HCT116 (cell line): ENCODE results near the gene ABHD10. TPM values are rescaled to one million over a fixed set of nuclear protein-coding genes. Genes with fewer than 3 reads are reported as not detected.

Experiments used
- ATAC-seq: fragments of 200-7000 bp; cut with Tn5 transposase; 2 replicates; pipeline ENCODE4 v1.9.1; 2020; ENCODE audit warnings: mild to moderate bottlenecking, moderate library complexity
- BruUV-seq: library from RNA; stranded (reverse); fragments of 400-500 nt; replicated peaks from 2 replicates; lab custom pipeline; 2021; lab: Mats Ljungman, UMichigan
- CTCF ChIA-PET: fragments of 300-600 bp; sonication (Branson Sonifier 250); formaldehyde crosslinking; loops from one replicate; lab custom pipeline; 2021; ENCODE audit warnings: antibody characterized with exemption; lab: Charles Lee
- POLR2A ChIA-PET: fragments of 300-600, 350-600 bp; sonication (Branson Sonifier 250); formaldehyde crosslinking; loops from one replicate; lab custom pipeline; 2021; ENCODE audit warnings: antibody characterized with exemption; lab: Charles Lee
- RAD21 ChIA-PET, 2 experiments: fragments of 300-600 bp; sonication (Branson Sonifier 250); formaldehyde crosslinking; loops; one replicate each; lab custom pipeline; 2023; ENCODE audit warnings: low total read pairs in 2 of 2; ENCODE audit not compliant: uncharacterized antibody in 2 of 2, unreplicated experiment in 2 of 2, low non-redundant PET in 1 of 2; lab: Charles Lee
- DNase-seq: peaks from one replicate; pipeline ENCODE4 v3.0.0-alpha.2; 2010; ENCODE audit warnings: low read depth, low spot score
- H2AFZ ChIP-seq: fragments of 200-600 bp; shearing (Covaris generic), sonication (generic); 2 replicates; pipeline ENCODE4 v1.6.1; 2017; ENCODE audit warnings: low read depth, mixed run types, mixed read lengths, antibody characterized with exemption, low read length; ENCODE audit not compliant: poor library complexity, severe bottlenecking
- H3K27ac ChIP-seq: 2 replicates; pipeline ENCODE4 v1.5.1; 2012; ENCODE audit warnings: low read depth, low read length
- H3K27me3 ChIP-seq: fragments of 200-600 bp; sonication (generic); 2 replicates; pipeline ENCODE4 v1.6.1; 2016; ENCODE audit warnings: mixed run types, low read length, mixed read lengths; ENCODE audit not compliant: insufficient read depth
- H3K36me3 ChIP-seq, 2 experiments: fragments of 200-500 bp in 1 of 2; fragments of 200-600 bp in 1 of 2; sonication (Bioruptor generic) in 1 of 2; sonication (generic) in 1 of 2; 2 replicates each; pipeline versions ENCODE4 v1.5.1 to v1.6.1; 2014 to 2016; ENCODE audit warnings: low read length in 2 of 2, inconsistent platforms in 1 of 2, mixed read lengths in 1 of 2, mixed run types in 1 of 2; ENCODE audit not compliant: insufficient read depth in 2 of 2, control insufficient read depth in 1 of 2
- H3K4me1 ChIP-seq, 2 experiments: fragments of 200-600 bp in 1 of 2; sonication (generic) in 1 of 2; 2 replicates each; pipeline versions ENCODE4 v1.5.1 to v1.6.1; 2012 to 2017; ENCODE audit warnings: low read length in 2 of 2, inconsistent platforms in 1 of 2, mild to moderate bottlenecking in 1 of 2, mixed read lengths in 1 of 2, mixed run types in 1 of 2, moderate library complexity in 1 of 2; ENCODE audit not compliant: insufficient read depth in 2 of 2, control insufficient read depth in 1 of 2
- H3K4me2 ChIP-seq: fragments of 200-600 bp; sonication (generic); 2 replicates; pipeline ENCODE4 v1.6.1; 2017; ENCODE audit warnings: mixed run types, low read length, mixed read lengths
- H3K4me3 ChIP-seq, 2 experiments: fragments of 200-600 bp in 1 of 2; sonication (generic) in 1 of 2; replicated peaks in 1 of 2; 2 replicates each; pipeline ENCODE4 v1.5.1; 2011 to 2016; ENCODE audit warnings: low read length in 2 of 2, control low read depth in 1 of 2, low read depth in 1 of 2, mild to moderate bottlenecking in 1 of 2, mixed read lengths in 1 of 2, mixed run types in 1 of 2
- H3K79me2 ChIP-seq: fragments of 200-600 bp; sonication (generic); 2 replicates; pipeline ENCODE4 v1.6.1; 2017; ENCODE audit warnings: mild to moderate bottlenecking, mixed run types, low read length, moderate library complexity, mixed read lengths; ENCODE audit not compliant: insufficient read depth
- H3K9ac ChIP-seq: fragments of 200-600 bp; sonication (generic); 2 replicates; pipeline ENCODE4 v1.6.1; 2016; ENCODE audit warnings: low read length, mixed read lengths
- H3K9me2 ChIP-seq: fragments of 200-600 bp; sonication (generic), shearing (Covaris generic); 2 replicates; pipeline ENCODE4 v1.6.1; 2017; ENCODE audit warnings: mixed run types, mild to moderate bottlenecking, moderate library complexity; ENCODE audit not compliant: insufficient read depth
- H3K9me3 ChIP-seq, 2 experiments: fragments of 200-500 bp in 1 of 2; fragments of 200-600 bp in 1 of 2; sonication (Bioruptor generic) in 1 of 2; sonication (generic) in 1 of 2; 2 replicates each; pipeline ENCODE4 v1.6.1; 2014 to 2017; ENCODE audit warnings: low read length in 2 of 2, mixed read lengths in 2 of 2, inconsistent platforms in 1 of 2, low read depth in 1 of 2, mild to moderate bottlenecking in 1 of 2, mixed run types in 1 of 2, moderate library complexity in 1 of 2; ENCODE audit not compliant: control insufficient read depth in 1 of 2, insufficient read depth in 1 of 2
- H4K20me1 ChIP-seq: fragments of 200-600 bp; sonication (generic), shearing (Covaris generic); 2 replicates; pipeline ENCODE4 v1.6.1; 2017; ENCODE audit warnings: mixed run types, mild to moderate bottlenecking, moderate library complexity; ENCODE audit not compliant: insufficient read depth
- ATF3 ChIP-seq: IDR thresholded peaks from 2 replicates; pipeline ENCODE4 v1.6.1; 2012
- CBX3 ChIP-seq: IDR thresholded peaks from 2 replicates; pipeline ENCODE4 v1.6.1; 2012; ENCODE audit warnings: low read depth
- EGR1 ChIP-seq: IDR thresholded peaks from 2 replicates; pipeline ENCODE4 v1.6.1; 2012; ENCODE audit warnings: low read depth
- ELF1 ChIP-seq: IDR thresholded peaks from 2 replicates; pipeline ENCODE4 v1.6.1; 2012; ENCODE audit warnings: low read depth, borderline replicate concordance
- EZH2 ChIP-seq: fragments of 200-600 bp; sonication (generic); IDR thresholded peaks from 2 replicates; pipeline ENCODE4 v1.6.1; 2017; ENCODE audit warnings: antibody characterized with exemption, mixed run types
- EZH2phosphoT487 ChIP-seq: fragments of 200-600 bp; IDR thresholded peaks from 2 replicates; pipeline ENCODE4 v1.6.1; 2018; ENCODE audit warnings: antibody characterized with exemption, borderline replicate concordance
- FOSL1 ChIP-seq: IDR thresholded peaks from 2 replicates; pipeline ENCODE4 v1.6.1; 2012; ENCODE audit warnings: low read depth
- JUND ChIP-seq: IDR thresholded peaks from 2 replicates; pipeline ENCODE4 v1.6.1; 2012
- MAX ChIP-seq: IDR thresholded peaks from 2 replicates; pipeline ENCODE4 v1.6.1; 2012
- POLR2A ChIP-seq: IDR thresholded peaks from 2 replicates; pipeline ENCODE4 v1.7.0; 2011; ENCODE audit warnings: borderline replicate concordance; ENCODE audit not compliant: insufficient read depth, insufficient read length; ENCODE audit errors: extremely low read depth
- POLR2AphosphoS5 ChIP-seq: IDR thresholded peaks from 2 replicates; pipeline ENCODE4 v1.6.1; 2011; ENCODE audit warnings: mild to moderate bottlenecking, low read depth, low read length, moderate library complexity
- SIN3A ChIP-seq: IDR thresholded peaks from 2 replicates; pipeline ENCODE4 v1.6.1; 2012; ENCODE audit warnings: low read depth
- YY1 ChIP-seq: IDR thresholded peaks from 2 replicates; pipeline ENCODE4 v1.6.1; 2011; ENCODE audit warnings: low read length, low read depth, moderate library complexity, mild to moderate bottlenecking; ENCODE audit not compliant: insufficient replicate concordance; ENCODE audit errors: extremely low read depth
- ZBTB33 ChIP-seq: IDR thresholded peaks from 2 replicates; pipeline ENCODE4 v1.6.1; 2011; ENCODE audit warnings: mild to moderate bottlenecking, low read length, moderate library complexity; ENCODE audit not compliant: insufficient replicate concordance; ENCODE audit errors: extremely low read depth
- ZNF274 ChIP-seq: fragments of 200-500 bp; sonication (Bioruptor generic); IDR thresholded peaks from 2 replicates; pipeline ENCODE4 v1.6.1; 2014; ENCODE audit warnings: mild to moderate bottlenecking, low read depth, low read length, inconsistent platforms
- intact Hi-C: fragments of 100-400 bp; cut with micrococcal nuclease; formaldehyde crosslinking; loops from 2 replicates; pipeline ENCODE4 v1.10.0; 2022
- total RNA-seq: library from RNA; stranded (reverse); gene quantifications from one replicate; pipeline ENCODE4 v1.2.1, GENCODE V29; 2021; ENCODE audit not compliant: unreplicated experiment
- TF ChIP-seq, protein P1 (sequence below), 3 experiments: fragments of 200-600 bp in 1 of 3; sonication (generic) in 1 of 3; IDR thresholded peaks in 2 of 3; conservative IDR thresholded peaks in 1 of 3; 2 replicates each; pipeline ENCODE4 v1.5.1; 2012 to 2017; ENCODE audit warnings: low read depth in 2 of 3, low read length in 2 of 3, antibody characterized with exemption in 1 of 3, borderline replicate concordance in 1 of 3, control low read depth in 1 of 3, mild to moderate bottlenecking in 1 of 3, mixed read lengths in 1 of 3, mixed run types in 1 of 3, moderate library complexity in 1 of 3; ENCODE audit not compliant: insufficient read depth in 1 of 3
- TF ChIP-seq, protein P2 (sequence below): IDR thresholded peaks from 2 replicates; pipeline ENCODE4 v1.6.1; 2012; ENCODE audit warnings: low read depth

The ABHD10 gene
- total RNA-seq, 1 experiment from 2014 or later: 295 TPM

DNA sequence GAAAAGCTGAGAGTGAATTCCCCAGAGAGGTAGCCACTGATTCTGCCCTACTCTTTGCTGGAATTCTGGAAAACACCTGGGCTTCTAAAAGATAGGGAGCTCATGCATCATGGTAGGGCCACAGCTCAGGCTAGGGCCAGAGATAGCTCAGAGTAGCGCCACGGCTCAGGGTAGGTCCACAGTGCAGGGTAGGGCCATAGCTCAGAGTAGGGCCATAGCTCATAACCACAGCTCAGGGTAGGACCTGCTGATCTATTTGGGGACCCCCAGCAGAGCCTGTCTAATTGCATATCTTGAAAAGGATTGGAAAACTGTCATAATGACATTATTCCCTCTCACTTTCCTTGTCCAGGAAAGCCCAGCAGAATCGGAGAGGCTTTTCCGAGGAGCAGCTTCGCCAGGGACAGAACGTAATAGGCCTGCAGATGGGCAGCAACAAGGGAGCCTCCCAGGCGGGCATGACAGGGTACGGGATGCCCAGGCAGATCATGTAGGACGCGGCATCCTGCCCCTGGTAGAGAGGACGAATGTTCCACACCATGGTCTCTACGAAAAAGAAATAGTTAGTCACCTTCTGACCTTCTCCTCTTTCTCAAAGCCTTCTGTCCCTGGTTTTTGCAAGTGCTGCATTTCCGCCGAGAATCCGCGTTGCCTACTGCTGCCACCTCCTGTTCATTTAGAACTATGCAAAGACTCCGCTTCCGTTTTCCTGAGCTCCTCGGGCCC lies 34.4 kb downstream of the ABHD10 start:
- no TSS peak for BruUV-seq
- Histone ChIP-seq H3K4me1 (peaks cover 0 to 14% of the 10 kb centered on the region in 2 experiments; a peak in 2 of 4 replicates), H3K79me2 (no peaks in the 10 kb centered on the region), H3K9me3 (no peaks in the 10 kb centered on the region), H4K20me1 (no peaks in the 10 kb centered on the region), H3K9ac (no peak overlapping the region), H3K9me2 (no peaks in the 10 kb centered on the region), H3K4me3 (no peak overlapping the region), H3K36me3 (no peaks in the 10 kb centered on the region; a peak in 1 of 4 replicates), H3K27me3 (no peaks in the 10 kb centered on the region), H3K4me2 (peak overlapping the region; percentile 35), H2AFZ (peak overlapping the region; percentile 99), H3K27ac (peak overlapping the region; percentile 1; the same call in 1 of the 2 replicates)
- ChIA-PET CTCF (interaction anchor here (0.6 to 5.1 kb wide), 50 partner anchors 10 to 989 kb away, joined by 3 to 109 read pairs (median 5); partner anchors contain the start of genes ABHD10 and TAGLN3), POLR2A (interaction anchor here (0.7 to 2.1 kb wide), 9 partner anchors 10 to 96 kb away, joined by 3 to 31 read pairs (median 4); partner anchors contain the start of gene ABHD10), RAD21 (interaction anchor here (1.0 to 2.1 kb wide), 15 partner anchors 24 to 344 kb away, joined by 3 to 10 read pairs (median 5); partner anchors contain the start of gene ABHD10 (in 1 of the 2))
- ATAC-seq (peak; percentile 92), DNase-seq (peak; percentile 74)
- intact Hi-C loops: loop anchor here (1.0 kb wide), 2 partner anchors 24 to 46 kb away; no protein-coding TSS in a partner anchor
- TF ChIP-seq SIN3A (no peak), MAX (no peak), ELF1 (no peak), EGR1 (no peak), ZNF274 (no peak), POLR2A (no peak), CBX3 (peak; percentile 60; the same call in 1 of the 2 replicates), EZH2phosphoT487 (no peak), YY1 (peak; percentile 70), POLR2AphosphoS5 (0 out of 2 replicates have a peak, but pooled peaks have one; percentile 14), ATF3 (no peak), JUND (no peak), ZBTB33 (no peak), EZH2 (no peak), FOSL1 (no peak)
- TF ChIP-seq, protein P1, sequence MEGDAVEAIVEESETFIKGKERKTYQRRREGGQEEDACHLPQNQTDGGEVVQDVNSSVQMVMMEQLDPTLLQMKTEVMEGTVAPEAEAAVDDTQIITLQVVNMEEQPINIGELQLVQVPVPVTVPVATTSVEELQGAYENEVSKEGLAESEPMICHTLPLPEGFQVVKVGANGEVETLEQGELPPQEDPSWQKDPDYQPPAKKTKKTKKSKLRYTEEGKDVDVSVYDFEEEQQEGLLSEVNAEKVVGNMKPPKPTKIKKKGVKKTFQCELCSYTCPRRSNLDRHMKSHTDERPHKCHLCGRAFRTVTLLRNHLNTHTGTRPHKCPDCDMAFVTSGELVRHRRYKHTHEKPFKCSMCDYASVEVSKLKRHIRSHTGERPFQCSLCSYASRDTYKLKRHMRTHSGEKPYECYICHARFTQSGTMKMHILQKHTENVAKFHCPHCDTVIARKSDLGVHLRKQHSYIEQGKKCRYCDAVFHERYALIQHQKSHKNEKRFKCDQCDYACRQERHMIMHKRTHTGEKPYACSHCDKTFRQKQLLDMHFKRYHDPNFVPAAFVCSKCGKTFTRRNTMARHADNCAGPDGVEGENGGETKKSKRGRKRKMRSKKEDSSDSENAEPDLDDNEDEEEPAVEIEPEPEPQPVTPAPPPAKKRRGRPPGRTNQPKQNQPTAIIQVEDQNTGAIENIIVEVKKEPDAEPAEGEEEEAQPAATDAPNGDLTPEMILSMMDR (IDR thresholded peaks at IDR 0.05 in 2 of 3, conservative IDR thresholded peaks at IDR 0.05 in 1 of 3; ENCODE audit: borderline replicate concordance in 1 of 3, insufficient read depth in 1 of 3, low read depth in 2 of 3, low read length in 2 of 3): peak; percentile 79 to 90 (median 89)
- TF ChIP-seq, protein P2, sequence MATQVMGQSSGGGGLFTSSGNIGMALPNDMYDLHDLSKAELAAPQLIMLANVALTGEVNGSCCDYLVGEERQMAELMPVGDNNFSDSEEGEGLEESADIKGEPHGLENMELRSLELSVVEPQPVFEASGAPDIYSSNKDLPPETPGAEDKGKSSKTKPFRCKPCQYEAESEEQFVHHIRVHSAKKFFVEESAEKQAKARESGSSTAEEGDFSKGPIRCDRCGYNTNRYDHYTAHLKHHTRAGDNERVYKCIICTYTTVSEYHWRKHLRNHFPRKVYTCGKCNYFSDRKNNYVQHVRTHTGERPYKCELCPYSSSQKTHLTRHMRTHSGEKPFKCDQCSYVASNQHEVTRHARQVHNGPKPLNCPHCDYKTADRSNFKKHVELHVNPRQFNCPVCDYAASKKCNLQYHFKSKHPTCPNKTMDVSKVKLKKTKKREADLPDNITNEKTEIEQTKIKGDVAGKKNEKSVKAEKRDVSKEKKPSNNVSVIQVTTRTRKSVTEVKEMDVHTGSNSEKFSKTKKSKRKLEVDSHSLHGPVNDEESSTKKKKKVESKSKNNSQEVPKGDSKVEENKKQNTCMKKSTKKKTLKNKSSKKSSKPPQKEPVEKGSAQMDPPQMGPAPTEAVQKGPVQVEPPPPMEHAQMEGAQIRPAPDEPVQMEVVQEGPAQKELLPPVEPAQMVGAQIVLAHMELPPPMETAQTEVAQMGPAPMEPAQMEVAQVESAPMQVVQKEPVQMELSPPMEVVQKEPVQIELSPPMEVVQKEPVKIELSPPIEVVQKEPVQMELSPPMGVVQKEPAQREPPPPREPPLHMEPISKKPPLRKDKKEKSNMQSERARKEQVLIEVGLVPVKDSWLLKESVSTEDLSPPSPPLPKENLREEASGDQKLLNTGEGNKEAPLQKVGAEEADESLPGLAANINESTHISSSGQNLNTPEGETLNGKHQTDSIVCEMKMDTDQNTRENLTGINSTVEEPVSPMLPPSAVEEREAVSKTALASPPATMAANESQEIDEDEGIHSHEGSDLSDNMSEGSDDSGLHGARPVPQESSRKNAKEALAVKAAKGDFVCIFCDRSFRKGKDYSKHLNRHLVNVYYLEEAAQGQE: no peak
